IPS DF 4.7 (cell line): ENCODE results near the gene SLC24A2.

Source experiments
- DNase-seq: peaks from one replicate; pipeline ENCODE4 v3.0.0-alpha.2; 2013; ENCODE audit warnings: low spot score; ENCODE audit errors: extremely low read depth

SLC24A2 gene

GRCh38 chr9:19759066-19759465 lies 29.8 kb downstream of the SLC24A2 start:
- no peak for DNase-seq

DNA sequence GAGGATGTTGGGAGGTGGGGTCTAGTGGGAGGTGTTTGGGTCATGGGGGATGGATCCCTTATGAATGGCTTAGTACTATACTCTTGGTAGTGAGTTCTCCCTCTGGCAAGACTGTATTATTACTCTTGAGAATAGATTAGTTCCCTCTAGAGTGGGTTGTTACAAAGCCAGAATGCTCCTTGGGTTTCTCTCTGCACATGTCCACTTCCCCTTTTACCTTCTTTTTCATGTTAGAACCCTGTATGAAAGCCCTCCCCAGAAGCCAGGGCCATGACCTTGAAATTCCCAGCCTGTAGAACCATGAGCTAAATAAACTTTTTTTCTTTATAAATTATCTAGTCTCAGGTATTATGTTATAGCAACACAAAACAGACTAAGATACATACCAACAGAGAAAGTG lies 31.1 kb downstream of the SLC24A2 start:
- no peak for DNase-seq

GRCh38 chr9:19754921-19755320 lies 33.9 kb downstream of the SLC24A2 start:
- DNase-seq = no peak

DNA sequence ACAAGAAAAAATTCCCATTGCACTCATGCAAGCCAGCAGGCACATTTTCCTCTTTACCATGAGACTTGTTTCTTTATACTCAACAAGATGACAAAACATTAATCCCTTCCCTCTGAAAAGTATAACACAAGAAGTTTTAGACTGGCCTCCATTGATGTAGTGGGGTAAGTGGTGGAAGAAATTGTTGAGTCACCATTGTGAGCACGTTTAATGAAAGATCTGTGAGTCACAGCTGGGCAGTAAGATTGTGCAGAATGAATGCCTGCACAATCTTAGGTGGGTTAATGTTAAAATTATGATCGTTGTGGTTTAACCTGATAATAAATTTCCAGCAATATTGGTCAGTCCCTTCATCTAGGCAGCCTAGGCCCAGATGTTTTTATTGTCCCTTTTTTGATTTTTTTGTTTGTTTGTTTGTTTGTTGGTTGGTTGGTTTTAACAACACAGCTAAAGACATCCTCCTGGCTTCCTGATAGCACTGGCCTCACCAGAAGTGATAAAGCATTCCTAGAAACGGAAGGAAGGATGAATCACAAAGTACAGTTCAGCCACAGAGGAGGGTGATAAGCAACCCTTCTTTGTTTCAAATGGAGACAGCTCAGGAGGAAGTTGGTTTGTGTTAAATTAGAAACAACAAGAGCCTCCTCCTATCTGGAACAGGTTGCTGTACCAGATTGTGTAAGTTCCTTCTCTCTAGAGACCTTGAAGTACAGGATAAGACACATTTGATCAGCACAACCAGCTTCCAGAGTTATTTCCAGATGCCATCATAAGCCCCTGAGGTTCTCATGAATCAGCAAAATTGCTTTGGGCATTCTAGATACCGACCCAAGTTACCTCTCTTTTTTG lies 40.3 kb downstream of the SLC24A2 start:
- DNase-seq = no peak

DNA sequence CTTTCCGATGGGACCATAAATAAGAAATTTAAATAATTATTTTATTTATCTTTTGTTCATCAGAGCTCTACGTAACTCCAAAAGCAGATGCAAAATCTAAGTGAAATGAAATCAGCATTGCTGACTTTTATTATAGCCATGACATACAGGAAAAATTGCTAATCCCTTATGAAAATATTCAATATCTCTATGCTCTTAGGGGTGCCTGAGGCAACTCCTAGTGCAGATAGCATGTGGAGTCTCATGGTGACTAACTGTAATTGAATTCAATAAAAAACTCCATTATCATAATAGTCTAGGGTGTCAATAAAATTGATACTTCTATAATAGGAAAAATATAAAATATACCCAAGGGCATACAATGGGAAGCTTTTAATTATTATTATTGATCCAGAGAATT lies 42.6 kb downstream of the SLC24A2 start:
- DNase-seq = no peak

- DNase-seq = no peak
These were observed 47.7 kb downstream of the SLC24A2 start for GRCh38 chr9:19741178-19741577.
